RWPE2 (cell line): ENCODE results near the gene AGMAT.

Experiments used
- ATAC-seq: fragments of 200-7000 bp; cut with Tn5 transposase; 3 replicates; pipeline ENCODE4 v1.9.1; 2021; ENCODE audit warnings: low read depth
- DNase-seq: peaks from one replicate; pipeline ENCODE4 v3.0.0-alpha.2; 2020; ENCODE audit warnings: low spot score
- H3K27ac ChIP-seq: fragments of 450-650 bp; 2 replicates; pipeline ENCODE4 v1.5.1; 2017; ENCODE audit warnings: mild to moderate bottlenecking; ENCODE audit not compliant: poor library complexity, severe bottlenecking
- H3K27me3 ChIP-seq: fragments of 250-450 bp; sonication (Bioruptor Pico); 2 replicates; pipeline ENCODE4 v1.5.1; 2021; ENCODE audit warnings: mild to moderate bottlenecking, moderate library complexity; ENCODE audit not compliant: insufficient read depth, poor library complexity, severe bottlenecking
- H3K36me3 ChIP-seq: fragments of 250-450 bp; sonication (Bioruptor Pico); 2 replicates; pipeline ENCODE4 v1.5.1; 2020; ENCODE audit warnings: low read depth, mild to moderate bottlenecking, moderate library complexity
- H3K4me1 ChIP-seq: fragments of 250-450 bp; sonication (Bioruptor Pico); 2 replicates; pipeline ENCODE4 v1.5.1; 2021; ENCODE audit warnings: mild to moderate bottlenecking, moderate library complexity; ENCODE audit not compliant: insufficient read depth, poor library complexity, severe bottlenecking
- H3K4me3 ChIP-seq: fragments of 250-450 bp; sonication (Bioruptor Pico); 2 replicates; pipeline ENCODE4 v1.5.1; 2021; ENCODE audit warnings: mild to moderate bottlenecking, moderate library complexity; ENCODE audit not compliant: severe bottlenecking
- H3K9me3 ChIP-seq: fragments of 250-450 bp; sonication (Bioruptor Pico); 2 replicates; pipeline ENCODE4 v1.5.1; 2021; ENCODE audit warnings: mild to moderate bottlenecking, moderate library complexity; ENCODE audit not compliant: severe bottlenecking
- TF ChIP-seq, protein P1 (sequence below): fragments of 450-650 bp; IDR thresholded peaks from one replicate; pipeline ENCODE4 v1.5.1; 2017; ENCODE audit warnings: mild to moderate bottlenecking, moderate library complexity; ENCODE audit not compliant: poor library complexity, severe bottlenecking

AGMAT gene, protein sequence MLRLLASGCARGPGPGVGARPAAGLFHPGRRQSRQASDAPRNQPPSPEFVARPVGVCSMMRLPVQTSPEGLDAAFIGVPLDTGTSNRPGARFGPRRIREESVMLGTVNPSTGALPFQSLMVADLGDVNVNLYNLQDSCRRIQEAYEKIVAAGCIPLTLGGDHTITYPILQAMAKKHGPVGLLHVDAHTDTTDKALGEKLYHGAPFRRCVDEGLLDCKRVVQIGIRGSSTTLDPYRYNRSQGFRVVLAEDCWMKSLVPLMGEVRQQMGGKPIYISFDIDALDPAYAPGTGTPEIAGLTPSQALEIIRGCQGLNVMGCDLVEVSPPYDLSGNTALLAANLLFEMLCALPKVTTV

DNA sequence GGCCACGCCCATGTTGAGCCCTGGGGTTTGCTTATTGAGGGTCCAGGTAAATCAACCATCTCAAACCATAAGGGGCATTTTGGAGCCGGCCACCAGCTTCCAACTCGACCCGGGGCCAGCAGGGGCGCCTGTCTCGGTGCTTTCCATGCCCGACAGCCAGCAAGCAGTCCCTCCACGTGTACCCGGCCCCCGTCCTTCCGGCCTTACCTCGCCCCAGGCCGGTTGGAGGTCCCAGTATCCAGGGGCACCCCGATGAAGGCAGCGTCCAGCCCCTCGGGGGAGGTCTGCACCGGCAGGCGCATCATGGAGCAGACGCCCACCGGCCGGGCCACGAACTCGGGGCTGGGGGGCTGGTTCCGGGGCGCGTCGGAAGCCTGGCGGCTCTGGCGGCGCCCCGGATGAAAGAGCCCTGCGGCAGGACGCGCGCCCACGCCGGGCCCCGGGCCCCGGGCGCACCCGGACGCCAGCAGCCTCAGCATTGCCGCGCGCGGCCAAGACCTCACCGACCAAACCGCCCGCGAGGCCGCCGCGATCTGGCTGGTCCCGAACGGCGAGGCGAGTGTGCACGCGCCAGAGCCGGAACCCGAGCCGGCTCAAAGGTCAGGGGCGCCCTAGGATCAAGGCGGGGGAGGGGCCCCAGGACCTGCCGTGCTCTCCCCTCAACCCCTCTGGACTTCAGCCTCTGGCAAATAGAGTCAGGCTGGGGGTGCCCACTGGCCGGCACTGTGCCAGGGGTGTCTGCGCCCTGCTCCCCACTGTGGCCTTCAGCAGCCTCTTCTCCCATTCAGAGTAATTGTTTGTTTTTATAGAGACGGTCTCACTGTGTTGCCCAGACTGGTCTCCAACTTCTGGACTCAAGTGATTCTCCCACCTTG lies at the start of gene AGMAT:
Gene AGMAT (minus strand): TSS at position 563 of the 875 bp plus-strand sequence. CDS start 84 bp downstream, at position 479.
- Histone ChIP-seq H3K27me3 (no peaks in the 10 kb centered on the region), H3K4me3 (peak within 1 kb of the TSS; percentile 29), H3K4me1 (no peaks in the 10 kb centered on the region), H3K36me3 (no peaks in the 10 kb centered on the region), H3K9me3 (peaks cover 2% of the 10 kb centered on the region), H3K27ac (no peak within 1 kb of the TSS)
- ATAC-seq (peak; percentile 56), DNase-seq (no peak)
- TF ChIP-seq, protein P1, sequence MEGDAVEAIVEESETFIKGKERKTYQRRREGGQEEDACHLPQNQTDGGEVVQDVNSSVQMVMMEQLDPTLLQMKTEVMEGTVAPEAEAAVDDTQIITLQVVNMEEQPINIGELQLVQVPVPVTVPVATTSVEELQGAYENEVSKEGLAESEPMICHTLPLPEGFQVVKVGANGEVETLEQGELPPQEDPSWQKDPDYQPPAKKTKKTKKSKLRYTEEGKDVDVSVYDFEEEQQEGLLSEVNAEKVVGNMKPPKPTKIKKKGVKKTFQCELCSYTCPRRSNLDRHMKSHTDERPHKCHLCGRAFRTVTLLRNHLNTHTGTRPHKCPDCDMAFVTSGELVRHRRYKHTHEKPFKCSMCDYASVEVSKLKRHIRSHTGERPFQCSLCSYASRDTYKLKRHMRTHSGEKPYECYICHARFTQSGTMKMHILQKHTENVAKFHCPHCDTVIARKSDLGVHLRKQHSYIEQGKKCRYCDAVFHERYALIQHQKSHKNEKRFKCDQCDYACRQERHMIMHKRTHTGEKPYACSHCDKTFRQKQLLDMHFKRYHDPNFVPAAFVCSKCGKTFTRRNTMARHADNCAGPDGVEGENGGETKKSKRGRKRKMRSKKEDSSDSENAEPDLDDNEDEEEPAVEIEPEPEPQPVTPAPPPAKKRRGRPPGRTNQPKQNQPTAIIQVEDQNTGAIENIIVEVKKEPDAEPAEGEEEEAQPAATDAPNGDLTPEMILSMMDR, result peak; percentile 34

DNA sequence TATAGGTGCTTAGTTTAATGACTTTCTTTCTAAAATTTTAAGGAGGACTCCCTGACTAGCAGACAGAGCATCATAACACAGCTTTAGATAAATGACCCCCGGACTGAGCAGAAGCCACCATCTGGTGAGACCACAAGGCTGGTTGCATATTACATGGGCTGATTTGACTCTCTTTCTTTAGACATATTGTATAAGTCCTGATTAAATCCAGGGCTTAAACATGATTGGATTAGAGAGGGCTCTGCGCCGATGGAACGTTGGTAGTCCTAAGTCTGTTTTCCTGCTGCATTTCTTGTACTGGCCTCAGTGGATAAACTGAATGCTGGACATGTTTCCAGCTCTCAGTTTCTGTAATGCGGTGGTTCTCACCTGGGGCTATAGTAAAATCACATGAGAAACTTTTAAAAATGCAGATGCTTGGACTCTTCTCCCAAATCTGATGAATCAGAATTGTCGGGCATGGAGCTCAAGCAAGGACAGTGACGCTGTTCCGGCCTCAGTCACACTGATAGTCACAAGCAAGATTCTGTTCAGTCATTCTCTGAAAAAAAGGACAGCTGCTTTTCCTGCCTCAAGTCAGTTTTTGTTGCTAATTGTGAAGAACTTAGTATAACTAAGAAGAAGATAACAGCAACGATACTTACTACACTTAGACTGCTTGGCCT lies 49.0 kb upstream of the AGMAT start:
- no peaks in the 10 kb centered on the region for H3K9me3 ChIP-seq
- ATAC-seq (no peak), DNase-seq (no peak)
- H3K27ac ChIP-seq, result no peak overlapping the region
- TF ChIP-seq, protein P1, result no peak
- H3K36me3 ChIP-seq, result peaks cover 89% of the 10 kb centered on the region
- H3K4me3 ChIP-seq, result no peak overlapping the region
- no peaks in the 10 kb centered on the region for H3K4me1 ChIP-seq
- no peaks in the 10 kb centered on the region for H3K27me3 ChIP-seq

GRCh38 chr1:15628003-15628402 lies 43.2 kb upstream of the AGMAT start:
- TF ChIP-seq, protein P1, result no peak
- Histone ChIP-seq H3K36me3 (peaks cover 72% of the 10 kb centered on the region), H3K9me3 (no peaks in the 10 kb centered on the region), H3K4me1 (no peaks in the 10 kb centered on the region), H3K27me3 (no peaks in the 10 kb centered on the region), H3K4me3 (no peak overlapping the region), H3K27ac (no peak overlapping the region)
- ATAC-seq, result no peak
- DNase-seq, result no peak

GRCh38 chr1:15627343-15627988 lies 42.6 kb upstream of the AGMAT start:
- no peak for DNase-seq
- TF ChIP-seq, protein P1, result no peak

More at GRCh38 chr1:15627343-15627988, 42.6 kb upstream of the AGMAT start:
- Histone ChIP-seq H3K4me3 (no peak overlapping the region), H3K4me1 (no peaks in the 10 kb centered on the region), H3K36me3 (peaks cover 70% of the 10 kb centered on the region), H3K27me3 (no peaks in the 10 kb centered on the region), H3K27ac (no peak overlapping the region), H3K9me3 (no peaks in the 10 kb centered on the region)
- no peak for ATAC-seq
